ENCODE measurements around the gene TLE6. TPM values are rescaled to one million over a fixed set of nuclear protein-coding genes. Genes with fewer than 3 reads are reported as not detected.

Gene TLE6
- total and polyA plus RNA-seq, 10 donors, result 0.60 to 4.1 (median 2.0) TPM

GRCh38 chr19:3017923-3018322 is 40.6 kb downstream of the TLE6 start:
- no peak for DNase-seq
- 88 to 95% (median 91%) methylated on average over 7 of the region's 7 CpGs for WGBS, 5 donors
- no peaks in the 10 kb centered on the region for H3K9me3 ChIP-seq
- H3K27ac ChIP-seq, result no peak overlapping the region
- no peak overlapping the region for H3K4me3 ChIP-seq
- intact Hi-C loops (cut with DNase I; ENCODE audit: low total_unique reads), result no loop called here
- H3K36me3 ChIP-seq, result peaks cover 0 to 51% (median 2%) of the 10 kb centered on the region in 6 donors
- TF ChIP-seq POLR2AphosphoS5 (IDR thresholded peaks at IDR 0.05) (no peak), POLR2A (IDR thresholded peaks at IDR 0.05) (no peak), CTCF (IDR thresholded peaks at IDR 0.05 in 8 of 11, conservative IDR thresholded peaks at IDR 0.05 in 3 of 11) (no peak)
- H3K27me3 ChIP-seq (replicated peaks in 1 of 7), result no peaks in the 10 kb centered on the region
- H3K4me1 ChIP-seq, result no peaks in the 10 kb centered on the region

DNA sequence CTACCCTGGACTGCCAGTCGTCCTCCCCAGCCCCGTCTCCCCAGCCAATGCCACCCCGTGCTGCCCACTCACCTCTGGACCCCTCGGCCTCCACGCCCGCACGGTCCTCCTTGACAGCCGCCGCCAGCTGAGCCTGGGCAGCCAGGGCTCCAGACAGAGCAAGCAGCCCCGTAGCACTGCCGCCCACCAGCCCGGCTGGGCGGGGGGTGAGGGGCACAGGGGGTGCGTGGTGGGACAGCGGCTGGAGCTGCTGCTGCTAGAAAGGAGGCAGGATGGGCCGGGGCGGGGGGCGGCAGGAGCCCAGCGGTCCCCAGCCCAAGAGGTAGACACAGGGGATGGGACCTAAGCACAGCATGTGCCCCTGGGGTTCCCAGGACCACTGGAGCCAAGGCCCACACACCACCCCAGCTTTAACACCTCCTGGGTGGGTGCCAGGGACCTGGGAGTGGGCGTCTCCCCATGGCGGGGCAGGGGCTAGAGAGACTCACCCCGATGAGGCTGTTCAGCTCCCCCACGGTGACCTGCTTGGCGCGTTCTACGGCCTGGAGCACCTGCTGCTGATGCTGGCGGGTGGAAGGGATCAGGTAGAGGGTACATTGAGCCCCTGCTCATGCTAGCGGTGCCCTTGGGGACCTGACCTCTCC is 42.0 kb downstream of the TLE6 start:
- no peaks in the 10 kb centered on the region for H3K9me3 ChIP-seq
- no peak for TF ChIP-seq POLR2A (IDR thresholded peaks at IDR 0.05)
- no peak for TF ChIP-seq POLR2AphosphoS5 (IDR thresholded peaks at IDR 0.05)
- TF ChIP-seq CTCF (IDR thresholded peaks at IDR 0.05 in 8 of 11, conservative IDR thresholded peaks at IDR 0.05 in 3 of 11), result no peak
- H3K36me3 ChIP-seq, result peaks cover 0 to 37% (median 2%) of the 10 kb centered on the region in 6 donors
- no peak for DNase-seq
- no peak overlapping the region for H3K4me3 ChIP-seq
- WGBS, 5 donors, result 90 to 94% (median 92%) methylated on average over 19 to 28 of the region's 28 CpGs
- H3K27ac ChIP-seq, result no peak overlapping the region
- peaks cover 0 to 13% (median 0%) of the 10 kb centered on the region in 7 donors for H3K27me3 ChIP-seq (replicated peaks in 1 of 7)
- H3K4me1 ChIP-seq, result peaks cover 0 to 2% (median 0%) of the 10 kb centered on the region in 6 donors
- intact Hi-C loops (cut with DNase I; ENCODE audit: low total_unique reads), result no loop called here

- intact Hi-C loops (cut with DNase I; ENCODE audit: low total_unique reads), result no loop called here
- Histone ChIP-seq H3K27me3 (replicated peaks in 1 of 7) (peaks cover 0 to 24% (median 4%) of the 10 kb centered on the region in 7 donors), H3K4me3 (no peak overlapping the region), H3K27ac (no peak overlapping the region), H3K36me3 (peaks cover 0 to 26% (median 0%) of the 10 kb centered on the region in 6 donors), H3K4me1 (peaks cover 0 to 13% (median 11%) of the 10 kb centered on the region in 6 donors), H3K9me3 (no peaks in the 10 kb centered on the region)
- 88 to 91% (median 88%) methylated on average over 18 of the region's 18 CpGs for WGBS, 5 donors
- TF ChIP-seq POLR2AphosphoS5 (IDR thresholded peaks at IDR 0.05) (no peak), POLR2A (IDR thresholded peaks at IDR 0.05) (no peak), CTCF (IDR thresholded peaks at IDR 0.05 in 8 of 11, conservative IDR thresholded peaks at IDR 0.05 in 3 of 11) (no peak)
- no peak for DNase-seq
Measured at GRCh38 chr19:3020321-3020960, 43.1 kb downstream of the TLE6 start.

GRCh38 chr19:3024509-3024869 is 47.1 kb downstream of the TLE6 start:
- Histone ChIP-seq H3K27ac (no peak overlapping the region), H3K9me3 (no peaks in the 10 kb centered on the region), H3K36me3 (peaks cover 0 to 9% (median 0%) of the 10 kb centered on the region in 6 donors), H3K4me1 (peaks cover 0 to 39% (median 28%) of the 10 kb centered on the region in 6 donors), H3K4me3 (no peak overlapping the region), H3K27me3 (replicated peaks in 1 of 7) (peaks cover 0 to 62% (median 14%) of the 10 kb centered on the region in 7 donors)
- DNase-seq, result no peak
- 38 to 54% (median 47%) methylated on average over 5 of the region's 5 CpGs for WGBS, 5 donors
- TF ChIP-seq POLR2A (IDR thresholded peaks at IDR 0.05), result no peak
- no peak for TF ChIP-seq CTCF (IDR thresholded peaks at IDR 0.05 in 8 of 11, conservative IDR thresholded peaks at IDR 0.05 in 3 of 11)
- no peak for TF ChIP-seq POLR2AphosphoS5 (IDR thresholded peaks at IDR 0.05)
- intact Hi-C loops (cut with DNase I; ENCODE audit: low total_unique reads), result no loop called here
